CD4-positive, CD25-positive, alpha-beta regulatory T cell (primary cell): Measurements from ENCODE around the gene ADCY2. TPM values are rescaled to one million over a fixed set of nuclear protein-coding genes. Genes with fewer than 3 reads are reported as not detected.

Experiments
- ATAC-seq, 2 donors: fragments of 150-1000 bp; cut with Tn5 transposase; one replicate each; pipeline ENCODE4 v1.10.0; 2021; ENCODE audit warnings: low read depth in 2 of 2, moderate number of reproducible peaks in 2 of 2, moderate library complexity in 1 of 2
- DNase-seq, 3 donors: peaks; one replicate each; pipeline versions ENCODE4 v3.0.0 to v3.0.0-alpha.2; 2012 to 2022; ENCODE audit warnings: mixed read lengths in 1 of 3
- H3K27ac ChIP-seq: one replicate; pipeline ENCODE4 v1.7.0; 2013; ENCODE audit warnings: mild to moderate bottlenecking, low read length; ENCODE audit not compliant: insufficient read depth, poor library complexity, severe bottlenecking
- H3K27me3 ChIP-seq: one replicate; pipeline ENCODE4 v1.7.0; 2013; ENCODE audit warnings: low read length; ENCODE audit not compliant: control insufficient read depth, insufficient read depth
- H3K36me3 ChIP-seq: one replicate; pipeline ENCODE4 v1.7.0; 2013; ENCODE audit warnings: mild to moderate bottlenecking, low read length, moderate library complexity; ENCODE audit not compliant: control insufficient read depth, insufficient read depth
- H3K4me1 ChIP-seq: 2 replicates; pipeline ENCODE4 v1.7.0; 2013; ENCODE audit warnings: mild to moderate bottlenecking, low read length; ENCODE audit not compliant: insufficient read depth, control insufficient read depth, poor library complexity, severe bottlenecking
- H3K4me3 ChIP-seq: one replicate; pipeline ENCODE4 v1.7.0; 2013; ENCODE audit warnings: low read depth, mild to moderate bottlenecking, low read length, moderate library complexity
- H3K9me3 ChIP-seq, 2 experiments: 1 replicate in 1 of 2; 2 replicates in 1 of 2; pipeline ENCODE4 v1.7.0; 2013; ENCODE audit warnings: low read length in 2 of 2, mild to moderate bottlenecking in 1 of 2, moderate library complexity in 1 of 2; ENCODE audit not compliant: control insufficient read depth in 2 of 2
- H3K27ac Mint-ChIP-seq, 3 donors: one replicate each; pipeline ENCODE4 v1.8.0; 2020 to 2022; ENCODE audit warnings: mild to moderate bottlenecking in 3 of 3, mixed read lengths in 3 of 3, moderate library complexity in 2 of 3
- H3K27me3 Mint-ChIP-seq: one replicate; pipeline ENCODE4 v1.8.0; 2022; ENCODE audit warnings: mild to moderate bottlenecking, mixed read lengths
- H3K36me3 Mint-ChIP-seq: one replicate; pipeline ENCODE4 v1.8.0; 2020; ENCODE audit warnings: mixed read lengths
- H3K4me1 Mint-ChIP-seq, 4 donors: one replicate each; pipeline ENCODE4 v1.8.0; 2020 to 2022; ENCODE audit warnings: mixed read lengths in 4 of 4, mild to moderate bottlenecking in 1 of 4
- H3K4me3 Mint-ChIP-seq, 4 donors: one replicate each; pipeline ENCODE4 v1.8.0; 2020 to 2022; ENCODE audit warnings: mild to moderate bottlenecking in 4 of 4, mixed read lengths in 4 of 4, moderate library complexity in 3 of 4
- H3K9me3 Mint-ChIP-seq, 7 donors: one replicate each; pipeline ENCODE4 v1.8.0; 2020 to 2022; ENCODE audit warnings: mixed read lengths in 7 of 7, mild to moderate bottlenecking in 3 of 7, moderate library complexity in 2 of 7
- polyA plus RNA-seq, 4 donors: library from polyadenylated mRNA; unstranded; fragments of 300-500 nt; fragmentation: Illumina TruSeq; gene quantifications; one replicate each; pipeline ENCODE4 v1.2.3, GENCODE V29; 2021
- total RNA-seq: library from RNA; stranded (reverse); gene quantifications from one replicate; pipeline ENCODE4 v1.2.3, GENCODE V29; 2022

The ADCY2 gene
- total and polyA plus RNA-seq, 5 donors from 2014 or later: not detected

DNA sequence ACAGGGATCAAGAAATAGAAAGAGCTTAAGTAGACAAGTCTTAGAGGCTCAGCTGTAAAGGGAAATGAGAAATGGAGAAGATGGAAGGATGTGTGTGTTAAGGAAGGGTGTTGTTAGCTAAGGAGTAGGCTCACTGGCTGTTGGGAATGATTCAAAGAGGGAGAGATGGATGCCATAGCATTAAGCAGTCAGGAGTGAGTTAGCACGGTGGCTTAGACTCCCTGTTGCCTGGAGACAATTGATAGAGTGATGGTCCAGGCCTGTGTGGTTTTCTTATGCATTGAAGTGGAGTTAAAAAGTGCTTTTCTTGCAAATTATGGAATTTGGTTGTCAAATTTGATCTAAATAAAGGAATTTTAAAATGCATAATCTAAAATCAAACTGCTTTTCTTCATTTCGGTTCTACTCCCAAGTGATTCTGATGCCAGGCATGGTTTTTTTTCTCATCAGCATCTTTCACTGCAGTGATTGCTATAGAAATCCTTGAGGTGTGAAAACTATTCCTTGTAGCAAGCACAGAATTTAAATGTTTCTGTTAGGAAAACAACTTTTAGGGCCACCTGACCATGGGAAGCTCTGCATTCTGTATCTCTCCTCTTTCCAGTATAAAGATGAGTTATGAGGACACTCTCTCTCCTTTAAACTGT, 214.7 kb downstream of the ADCY2 start:
- Mint-ChIP-seq H3K4me1 (no peaks in the 10 kb centered on the region), H3K27me3 (no peaks in the 10 kb centered on the region), H3K36me3 (no peaks in the 10 kb centered on the region), H3K9me3 (peaks cover 1 to 5% (median 3%) of the 10 kb centered on the region in 7 donors), H3K27ac (no peak overlapping the region), H3K4me3 (no peak overlapping the region)
- no peak overlapping the region for H3K27ac ChIP-seq
- no peaks in the 10 kb centered on the region for H3K27me3 ChIP-seq
- no peaks in the 10 kb centered on the region for H3K36me3 ChIP-seq
- ATAC-seq (no peak), DNase-seq (no peak)
- H3K4me3 ChIP-seq: no peak overlapping the region
- H3K4me1 ChIP-seq: no peaks in the 10 kb centered on the region
- H3K9me3 ChIP-seq: no peaks in the 10 kb centered on the region

DNA sequence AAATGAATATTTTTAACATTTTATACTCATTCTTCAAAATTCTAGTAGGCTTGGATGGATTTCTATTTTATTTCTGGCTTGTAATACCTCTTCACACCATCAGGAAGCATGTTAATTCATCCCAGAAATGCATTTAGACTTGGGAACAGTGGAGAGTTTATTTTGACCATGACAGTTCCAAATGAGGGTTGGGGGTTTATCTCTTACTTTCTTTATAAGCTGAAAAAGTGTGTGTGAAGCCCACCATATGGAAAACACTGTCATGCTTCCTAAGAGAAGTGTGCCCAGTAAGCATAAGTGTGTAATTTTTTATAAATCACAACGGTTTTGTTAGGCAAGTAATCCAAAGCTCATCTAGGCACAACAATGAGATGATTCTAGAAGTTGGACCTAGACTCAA, 215.6 kb downstream of the ADCY2 start:
- no peak overlapping the region for H3K4me3 ChIP-seq
- ATAC-seq: no peak
- no peak overlapping the region for H3K27ac Mint-ChIP-seq
- no peak for DNase-seq
- no peaks in the 10 kb centered on the region for H3K4me1 Mint-ChIP-seq
- peaks cover 0 to 5% (median 1%) of the 10 kb centered on the region in 7 donors for H3K9me3 Mint-ChIP-seq
- no peaks in the 10 kb centered on the region for H3K36me3 ChIP-seq
- H3K9me3 ChIP-seq: no peaks in the 10 kb centered on the region
- H3K36me3 Mint-ChIP-seq: no peaks in the 10 kb centered on the region
- no peaks in the 10 kb centered on the region for H3K27me3 ChIP-seq
- no peaks in the 10 kb centered on the region for H3K27me3 Mint-ChIP-seq
- no peaks in the 10 kb centered on the region for H3K4me1 ChIP-seq
- H3K4me3 Mint-ChIP-seq: no peak overlapping the region
- no peak overlapping the region for H3K27ac ChIP-seq

- peaks cover 0 to 2% (median 0%) of the 10 kb centered on the region in 7 donors for H3K9me3 Mint-ChIP-seq
- DNase-seq: no peak
- Histone ChIP-seq H3K4me3 (no peak overlapping the region), H3K36me3 (no peaks in the 10 kb centered on the region), H3K27me3 (no peaks in the 10 kb centered on the region), H3K9me3 (no peaks in the 10 kb centered on the region), H3K27ac (no peak overlapping the region), H3K4me1 (no peaks in the 10 kb centered on the region)
- no peaks in the 10 kb centered on the region for H3K36me3 Mint-ChIP-seq
- H3K27ac Mint-ChIP-seq: no peak overlapping the region
- no peak overlapping the region for H3K4me3 Mint-ChIP-seq
- no peak for ATAC-seq
- H3K4me1 Mint-ChIP-seq: no peaks in the 10 kb centered on the region
- H3K27me3 Mint-ChIP-seq: no peaks in the 10 kb centered on the region
Observed at GRCh38 chr5:7615566-7616061, 219.7 kb downstream of the ADCY2 start.

DNA sequence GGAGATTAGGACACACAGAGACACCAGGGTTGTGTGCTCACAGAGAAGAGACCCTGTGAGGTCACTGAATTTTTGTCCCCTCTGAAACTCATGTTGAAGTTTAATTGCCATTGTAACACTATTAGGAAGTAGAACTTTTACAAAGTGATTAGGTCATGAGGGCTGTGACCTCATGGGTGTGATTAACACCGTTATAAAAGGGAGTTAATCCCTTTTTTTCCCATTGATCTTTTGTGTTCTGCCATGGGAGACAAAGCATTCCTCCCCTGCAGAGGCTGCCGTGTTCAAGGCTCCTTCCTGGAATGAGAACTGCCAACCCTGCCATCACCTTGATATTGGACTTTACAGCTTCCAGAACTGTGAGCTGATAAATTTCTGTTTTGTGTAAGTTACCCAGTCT, 221.0 kb downstream of the ADCY2 start:
- no peak overlapping the region for H3K4me3 Mint-ChIP-seq
- DNase-seq (no peak), ATAC-seq (no peak)
- Histone ChIP-seq H3K36me3 (no peaks in the 10 kb centered on the region), H3K27ac (no peak overlapping the region), H3K9me3 (no peaks in the 10 kb centered on the region), H3K27me3 (no peaks in the 10 kb centered on the region), H3K4me1 (no peaks in the 10 kb centered on the region), H3K4me3 (no peak overlapping the region)
- peaks cover 0 to 2% (median 0%) of the 10 kb centered on the region in 7 donors for H3K9me3 Mint-ChIP-seq
- H3K4me1 Mint-ChIP-seq: no peaks in the 10 kb centered on the region
- H3K27ac Mint-ChIP-seq: no peak overlapping the region
- H3K36me3 Mint-ChIP-seq: no peaks in the 10 kb centered on the region
- H3K27me3 Mint-ChIP-seq: no peaks in the 10 kb centered on the region

GRCh38 chr5:7622498-7622897, 226.6 kb downstream of the ADCY2 start:
- H3K27ac ChIP-seq: no peak overlapping the region
- ATAC-seq: no peak
- no peaks in the 10 kb centered on the region for H3K4me1 Mint-ChIP-seq
- H3K9me3 ChIP-seq: no peaks in the 10 kb centered on the region
- no peak for DNase-seq
- H3K27me3 ChIP-seq: no peaks in the 10 kb centered on the region
- H3K27me3 Mint-ChIP-seq: no peaks in the 10 kb centered on the region
- no peaks in the 10 kb centered on the region for H3K4me1 ChIP-seq
- no peak overlapping the region for H3K27ac Mint-ChIP-seq
- H3K4me3 ChIP-seq: no peak overlapping the region
- peaks cover 0 to 4% (median 0%) of the 10 kb centered on the region in 7 donors for H3K9me3 Mint-ChIP-seq
- H3K4me3 Mint-ChIP-seq: no peak overlapping the region
- H3K36me3 Mint-ChIP-seq: no peaks in the 10 kb centered on the region
- H3K36me3 ChIP-seq: no peaks in the 10 kb centered on the region

- H3K9me3 Mint-ChIP-seq: peaks cover 0 to 4% (median 0%) of the 10 kb centered on the region in 7 donors
- Histone ChIP-seq H3K9me3 (no peaks in the 10 kb centered on the region), H3K4me1 (no peaks in the 10 kb centered on the region), H3K4me3 (no peak overlapping the region), H3K36me3 (no peaks in the 10 kb centered on the region), H3K27ac (no peak overlapping the region), H3K27me3 (no peaks in the 10 kb centered on the region)
- no peaks in the 10 kb centered on the region for H3K27me3 Mint-ChIP-seq
- H3K4me1 Mint-ChIP-seq: no peaks in the 10 kb centered on the region
- no peak overlapping the region for H3K4me3 Mint-ChIP-seq
- no peak overlapping the region for H3K27ac Mint-ChIP-seq
- H3K36me3 Mint-ChIP-seq: no peaks in the 10 kb centered on the region
- ATAC-seq (no peak), DNase-seq (no peak)
Observed at GRCh38 chr5:7625740-7626139, 229.8 kb downstream of the ADCY2 start.

GRCh38 chr5:7628248-7628647, 232.3 kb downstream of the ADCY2 start:
- no peak for DNase-seq
- H3K27me3 Mint-ChIP-seq: no peaks in the 10 kb centered on the region
- Histone ChIP-seq H3K36me3 (no peaks in the 10 kb centered on the region), H3K27me3 (no peaks in the 10 kb centered on the region), H3K9me3 (no peaks in the 10 kb centered on the region), H3K27ac (no peak overlapping the region), H3K4me3 (no peak overlapping the region), H3K4me1 (no peaks in the 10 kb centered on the region)
- H3K4me1 Mint-ChIP-seq: no peaks in the 10 kb centered on the region
- ATAC-seq: no peak
- H3K27ac Mint-ChIP-seq: no peak overlapping the region
- no peak overlapping the region for H3K4me3 Mint-ChIP-seq
- H3K9me3 Mint-ChIP-seq: peaks cover 0 to 4% (median 2%) of the 10 kb centered on the region in 7 donors
- H3K36me3 Mint-ChIP-seq: no peaks in the 10 kb centered on the region

GRCh38 chr5:7628820-7629219, 232.9 kb downstream of the ADCY2 start:
- Histone ChIP-seq H3K27ac (no peak overlapping the region), H3K4me3 (no peak overlapping the region), H3K36me3 (no peaks in the 10 kb centered on the region), H3K9me3 (no peaks in the 10 kb centered on the region), H3K27me3 (no peaks in the 10 kb centered on the region), H3K4me1 (no peaks in the 10 kb centered on the region)
- ATAC-seq (no peak), DNase-seq (no peak)
- no peaks in the 10 kb centered on the region for H3K4me1 Mint-ChIP-seq
- no peaks in the 10 kb centered on the region for H3K36me3 Mint-ChIP-seq
- H3K27ac Mint-ChIP-seq: no peak overlapping the region
- H3K4me3 Mint-ChIP-seq: no peak overlapping the region
- H3K27me3 Mint-ChIP-seq: no peaks in the 10 kb centered on the region
- peaks cover 0 to 4% (median 2%) of the 10 kb centered on the region in 7 donors for H3K9me3 Mint-ChIP-seq
